MM.1S (cell line): ENCODE data around the gene ZC3H7B.

ENCODE experiments used
- EZH2 ChIP-seq: fragments of 300-600 bp; sonication (generic); optimal IDR thresholded peaks from 2 replicates; pipeline ENCODE3; 2017; ENCODE audit warnings: low read depth, mild to moderate bottlenecking, antibody characterized with exemption, low read length, mixed read lengths
- EZH2phosphoT487 ChIP-seq: fragments of 300-600 bp; sonication (generic); IDR thresholded peaks from 2 replicates; pipeline ENCODE4 v1.6.1; 2018; ENCODE audit warnings: antibody characterized with exemption, low read length
- TF ChIP-seq, protein P1 (sequence below): fragments of 300-600 bp; sonication (generic); IDR thresholded peaks from 2 replicates; pipeline ENCODE4 v1.5.1; 2016; ENCODE audit warnings: antibody characterized with exemption, low read length, mixed read lengths

DNA sequence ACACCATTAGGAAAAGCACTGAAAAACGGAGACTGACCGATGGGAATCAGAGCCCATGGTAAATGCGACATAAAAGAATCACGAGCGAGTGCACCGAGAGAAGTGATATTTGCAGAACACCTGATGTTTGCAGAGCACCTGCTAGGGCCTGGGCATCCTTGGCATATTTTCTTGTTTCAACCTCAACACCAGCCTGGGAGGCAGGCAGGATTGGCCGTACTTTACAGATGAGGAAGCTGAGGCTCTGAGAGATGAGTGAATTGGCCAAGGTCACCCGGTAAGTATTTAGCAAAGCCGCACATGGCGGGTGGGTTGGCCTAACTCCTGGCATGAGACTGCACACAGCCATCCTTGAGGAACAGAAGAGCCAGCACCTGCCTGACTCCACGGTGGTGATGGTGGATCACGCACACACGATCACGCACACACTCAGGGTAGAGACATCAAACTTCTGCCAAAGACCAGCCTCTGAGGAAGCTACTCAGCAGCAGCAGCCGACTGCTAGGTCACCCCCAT lies 39.0 kb upstream of the ZC3H7B start:
- TF ChIP-seq, protein P1, sequence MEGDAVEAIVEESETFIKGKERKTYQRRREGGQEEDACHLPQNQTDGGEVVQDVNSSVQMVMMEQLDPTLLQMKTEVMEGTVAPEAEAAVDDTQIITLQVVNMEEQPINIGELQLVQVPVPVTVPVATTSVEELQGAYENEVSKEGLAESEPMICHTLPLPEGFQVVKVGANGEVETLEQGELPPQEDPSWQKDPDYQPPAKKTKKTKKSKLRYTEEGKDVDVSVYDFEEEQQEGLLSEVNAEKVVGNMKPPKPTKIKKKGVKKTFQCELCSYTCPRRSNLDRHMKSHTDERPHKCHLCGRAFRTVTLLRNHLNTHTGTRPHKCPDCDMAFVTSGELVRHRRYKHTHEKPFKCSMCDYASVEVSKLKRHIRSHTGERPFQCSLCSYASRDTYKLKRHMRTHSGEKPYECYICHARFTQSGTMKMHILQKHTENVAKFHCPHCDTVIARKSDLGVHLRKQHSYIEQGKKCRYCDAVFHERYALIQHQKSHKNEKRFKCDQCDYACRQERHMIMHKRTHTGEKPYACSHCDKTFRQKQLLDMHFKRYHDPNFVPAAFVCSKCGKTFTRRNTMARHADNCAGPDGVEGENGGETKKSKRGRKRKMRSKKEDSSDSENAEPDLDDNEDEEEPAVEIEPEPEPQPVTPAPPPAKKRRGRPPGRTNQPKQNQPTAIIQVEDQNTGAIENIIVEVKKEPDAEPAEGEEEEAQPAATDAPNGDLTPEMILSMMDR: no peak
- no peak for TF ChIP-seq EZH2
- no peak for TF ChIP-seq EZH2phosphoT487
